ENCODE results near the gene NTHL1. TPM values are rescaled to one million over a fixed set of nuclear protein-coding genes. Genes with fewer than 3 reads are reported as not detected.

Gene NTHL1
- total RNA-seq, 4 donors from 2014 or later: 14.9 to 28.8 (median 19.9) TPM

- Histone ChIP-seq H3K27ac (peak overlapping the region in 3 of 4 donors; percentile 22 to 40 (median 35)), H3K27me3 (no peaks in the 10 kb centered on the region), H3K4me3 (no peak overlapping the region), H3K9me3 (no peaks in the 10 kb centered on the region), H3K4me1 (peaks cover 0 to 5% (median 0%) of the 10 kb centered on the region in 4 donors), H3K36me3 (peaks cover 0 to 56% (median 3%) of the 10 kb centered on the region in 3 donors)
- TF ChIP-seq POLR2A (IDR thresholded peaks at IDR 0.05): no peak
- TF ChIP-seq CTCF (IDR thresholded peaks at IDR 0.05): no peak
- no peak for DNase-seq
These were observed 49.9 kb downstream of the NTHL1 start for GRCh38 chr16:1997494-1998359.

GRCh38 chr16:1993731-1994131 is 53.9 kb downstream of the NTHL1 start:
- peaks cover 0 to 4% (median 0%) of the 10 kb centered on the region in 4 donors for H3K9me3 ChIP-seq
- no peak for DNase-seq
- TF ChIP-seq CTCF (IDR thresholded peaks at IDR 0.05) (no peak), POLR2A (IDR thresholded peaks at IDR 0.05) (no peak)

DNA sequence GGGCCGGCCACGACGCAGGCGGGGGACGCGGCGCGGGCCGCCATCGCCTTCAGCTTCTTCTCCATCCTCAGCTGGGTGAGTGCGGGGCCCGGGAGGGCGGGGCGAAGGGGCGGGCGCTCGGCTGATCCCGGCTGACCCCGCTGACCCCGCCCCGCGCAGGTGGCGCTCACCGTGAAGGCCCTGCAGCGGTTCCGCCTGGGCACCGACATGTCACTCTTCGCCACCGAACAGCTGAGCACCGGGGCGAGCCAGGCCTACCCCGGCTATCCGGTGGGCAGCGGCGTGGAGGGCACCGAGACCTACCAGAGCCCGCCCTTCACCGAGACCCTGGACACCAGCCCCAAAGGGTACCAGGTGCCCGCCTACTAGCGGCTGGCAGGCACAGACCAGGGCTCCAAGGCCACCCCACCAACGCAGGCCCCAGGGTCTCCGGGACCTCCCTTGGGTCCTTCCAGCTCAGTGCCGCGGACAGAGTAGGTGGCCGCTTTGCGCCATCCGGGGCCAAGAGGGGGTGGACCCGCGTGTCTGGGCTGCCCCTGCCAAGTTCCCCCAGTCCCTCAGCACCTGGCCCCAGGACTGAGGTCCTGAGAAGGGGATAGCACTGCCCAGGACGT is 54.8 kb downstream of the NTHL1 start:
- H3K4me1 ChIP-seq: peaks cover 3 to 37% (median 15%) of the 10 kb centered on the region in 4 donors
- TF ChIP-seq CTCF (IDR thresholded peaks at IDR 0.05) (no peak), POLR2A (IDR thresholded peaks at IDR 0.05) (no peak)
- peaks cover 0 to 22% of the 10 kb centered on the region in 2 donors for H3K27me3 ChIP-seq
- DNase-seq: no peak
- peak overlapping the region; percentile 5 to 85 (median 76) for H3K27ac ChIP-seq
- peaks cover 0 to 4% (median 0%) of the 10 kb centered on the region in 4 donors for H3K9me3 ChIP-seq
- H3K36me3 ChIP-seq: peaks cover 0 to 7% (median 0%) of the 10 kb centered on the region in 3 donors
- H3K4me3 ChIP-seq: peak overlapping the region in 3 of 4 donors; percentile 38 to 71 (median 47)

More at GRCh38 chr16:1993731-1994131, 53.9 kb downstream of the NTHL1 start:
- Histone ChIP-seq H3K27me3 (peaks cover 0 to 22% of the 10 kb centered on the region in 2 donors), H3K4me1 (peaks cover 3 to 42% (median 15%) of the 10 kb centered on the region in 4 donors), H3K27ac (peak overlapping the region in 2 of 4 donors; percentile 9 to 55), H3K36me3 (peaks cover 0 to 16% (median 0%) of the 10 kb centered on the region in 3 donors), H3K4me3 (no peak overlapping the region)

GRCh38 chr16:1991948-1992703 is 55.5 kb downstream of the NTHL1 start:
- H3K9me3 ChIP-seq: peaks cover 0 to 4% (median 0%) of the 10 kb centered on the region in 4 donors
- peaks cover 0 to 7% (median 0%) of the 10 kb centered on the region in 3 donors for H3K36me3 ChIP-seq
- peak; percentile 98 to 99 (median 98) for DNase-seq
- H3K4me3 ChIP-seq: peak overlapping the region; percentile 12 to 71 (median 42)
- peak; percentile 49 to 50 for TF ChIP-seq POLR2A (IDR thresholded peaks at IDR 0.05)
- peak in 1 of 6 experiments; percentile 6 for TF ChIP-seq CTCF (IDR thresholded peaks at IDR 0.05)
- peaks cover 0 to 22% of the 10 kb centered on the region in 2 donors for H3K27me3 ChIP-seq
- peak overlapping the region; percentile 73 to 85 (median 78) for H3K27ac ChIP-seq
- peaks cover 3 to 37% (median 15%) of the 10 kb centered on the region in 4 donors for H3K4me1 ChIP-seq

DNA sequence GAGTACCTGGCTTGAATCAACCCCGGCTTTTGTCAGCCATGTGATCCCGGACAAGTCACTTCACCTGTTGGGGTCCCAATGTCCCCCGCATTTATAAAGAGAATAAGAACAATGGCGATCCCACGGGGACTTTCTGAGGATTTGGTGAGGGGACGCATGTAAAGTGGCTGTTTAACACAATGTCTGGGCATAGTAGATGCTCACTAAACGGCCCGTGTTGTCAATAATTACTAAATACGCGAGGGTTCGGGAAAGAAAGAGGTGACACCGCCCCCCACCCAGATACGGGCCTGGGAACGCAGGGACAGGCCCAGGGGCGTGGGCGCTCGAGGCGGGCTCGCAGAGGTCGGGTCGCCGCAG is 56.1 kb downstream of the NTHL1 start:
- TF ChIP-seq CTCF (IDR thresholded peaks at IDR 0.05): no peak
- TF ChIP-seq POLR2A (IDR thresholded peaks at IDR 0.05): no peak
- Histone ChIP-seq H3K27me3 (peaks cover 0 to 22% of the 10 kb centered on the region in 2 donors), H3K4me3 (peak overlapping the region; percentile 12 to 71 (median 42)), H3K27ac (peak overlapping the region; percentile 73 to 85 (median 78)), H3K4me1 (peaks cover 3 to 37% (median 15%) of the 10 kb centered on the region in 4 donors), H3K36me3 (peaks cover 0 to 12% (median 0%) of the 10 kb centered on the region in 3 donors), H3K9me3 (peaks cover 0 to 4% (median 0%) of the 10 kb centered on the region in 4 donors)
- DNase-seq: no peak

All from Peyer's patch (tissue), 4 donors.